ENCODE results near the gene FOXN3. TPM values are rescaled to one million over a fixed set of nuclear protein-coding genes. Genes with fewer than 3 reads are reported as not detected.
A peak's percentile ranks its signal among the peaks of the same experiment; 100 is the strongest.

Gene FOXN3
- total and polyA plus RNA-seq, 10 of the 15 experiments (the other 5 are each of a cell fraction or from before 2014, with no cell fraction given), result 4.5 to 68.9 (median 29.7) TPM

DNA sequence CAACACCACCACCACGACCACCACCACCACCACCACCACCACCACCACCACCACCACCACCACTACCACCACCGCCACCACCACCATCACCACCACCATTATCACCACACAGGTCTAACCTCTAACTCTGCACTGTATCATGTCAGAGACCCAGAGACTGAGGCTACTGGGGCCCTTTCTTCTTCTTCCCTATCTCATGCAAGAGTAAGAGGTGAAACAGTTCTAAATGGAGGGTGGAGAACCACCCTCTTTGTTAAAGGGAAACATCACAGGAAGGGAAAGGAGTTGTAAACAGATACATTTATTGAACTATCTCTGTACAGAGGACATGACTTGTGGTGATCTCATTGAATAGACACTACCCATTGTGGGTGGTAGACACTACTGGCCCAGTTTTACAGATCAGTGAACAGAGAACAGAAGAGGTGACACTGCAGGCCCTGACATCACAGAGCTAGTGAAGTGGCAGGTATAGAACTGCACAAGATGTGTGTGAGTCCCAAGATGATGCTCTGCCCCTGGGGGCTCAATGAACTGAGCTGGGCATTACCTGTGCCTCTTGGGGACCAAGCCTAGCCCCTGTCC is 91.6 kb downstream of the FOXN3 start:
- FAIRE-seq (no peak), DNase-seq (ENCODE audit: low read depth, low spot score) (no peak), ATAC-seq (peak; percentile 68)
- Histone ChIP-seq H3K4me2 (ENCODE audit: control insufficient read depth, insufficient read depth) (no peak overlapping the region), H3K27ac (ENCODE audit: control insufficient read depth, insufficient read depth) (peak overlapping the region; percentile 6; the same call in 1 of the 2 replicates), H4K20me1 (ENCODE audit: control insufficient read depth, insufficient read depth) (no peaks in the 10 kb centered on the region), H3K36me3 (ENCODE audit: control insufficient read depth in 2 of 2, insufficient read depth in 2 of 2, low read length in 1 of 2) (peaks cover 0 to 11% of the 10 kb centered on the region in 2 experiments; a peak in 3 of 4 replicates), H3K79me2 (ENCODE audit: control insufficient read depth, insufficient read depth, low read length) (peaks cover 34% of the 10 kb centered on the region), H3K9me3 (replicated peaks; ENCODE audit: control insufficient read depth, insufficient read depth, low read length) (no peaks in the 10 kb centered on the region), H2AFZ (ENCODE audit: control insufficient read depth, low read depth, low read length) (no peak overlapping the region), H3K27me3 (replicated peaks in 1 of 2; ENCODE audit: control insufficient read depth in 2 of 2, insufficient read depth in 2 of 2, low read length in 1 of 2) (no peaks in the 10 kb centered on the region), H3K9ac (ENCODE audit: control insufficient read depth, insufficient read depth, low read length) (no peak overlapping the region; the same call in 1 of the 2 replicates), H3K4me3 (no peak overlapping the region), H3K4me1 (ENCODE audit: control insufficient read depth, insufficient read depth, low read length) (peaks cover 44% of the 10 kb centered on the region)
- no TSS peak for BruUV-seq (replicated peaks)
- ChIA-PET CTCF (interaction anchor here (1.0 to 1.7 kb wide), 5 partner anchors 11 to 104 kb away, joined by 3 to 8 read pairs (median 3); no protein-coding TSS in a partner anchor), SMC1A (ENCODE audit: uncharacterized antibody, unreplicated experiment) (interaction anchor here (1.2 to 4.9 kb wide), 6 partner anchors 11 to 43 kb away, joined by 4 to 22 read pairs (median 7); no protein-coding TSS in a partner anchor), RAD21 (ENCODE audit: unreplicated experiment) (interaction anchor here (0.9 to 1.5 kb wide), 3 partner anchors 17 to 40 kb away, joined by 3 to 5 read pairs (median 3); no protein-coding TSS in a partner anchor), POLR2A (interaction anchor here (0.8 to 1.0 kb wide), 3 partner anchors 9 to 39 kb away, joined by 3 to 4 read pairs (median 3); no protein-coding TSS in a partner anchor)
- no peak for TF ChIP-seq LARP7 (IDR thresholded peaks at IDR 0.05)
- TF ChIP-seq NRF1 (conservative IDR thresholded peaks at IDR 0.05; ENCODE audit: low read depth, low read length), result no peak
- TF ChIP-seq CREB1 (IDR thresholded peaks at IDR 0.05; ENCODE audit: low read depth), result peak; percentile 56; the same call in 1 of the 2 replicates
- no peak for TF ChIP-seq EP300 (IDR thresholded peaks at IDR 0.05; ENCODE audit: borderline replicate concordance in 1 of 2, control insufficient read depth in 1 of 2, low read depth in 2 of 2, low read length in 2 of 2)
- in situ Hi-C loops (cut with MboI), result no loop called here
- no CpG with 5 or more reads among the region's 2 CpGs for WGBS (ENCODE audit: insufficient coverage, insufficient replicate concordance, low lambda C conversion rate, missing lambda C conversion rate)
- intact Hi-C loops (cut with micrococcal nuclease; ENCODE audit: unreplicated experiment), result loop anchor here (10.0 kb wide), 1 partner anchor 289 kb away; no protein-coding TSS in a partner anchor
